ENCODE results near the gene BABAM2. TPM values are rescaled to one million over a fixed set of nuclear protein-coding genes. Genes with fewer than 3 reads are reported as not detected.

The BABAM2 gene
- total RNA-seq, 1 donor from 2014 or later = 37.1 TPM

DNA sequence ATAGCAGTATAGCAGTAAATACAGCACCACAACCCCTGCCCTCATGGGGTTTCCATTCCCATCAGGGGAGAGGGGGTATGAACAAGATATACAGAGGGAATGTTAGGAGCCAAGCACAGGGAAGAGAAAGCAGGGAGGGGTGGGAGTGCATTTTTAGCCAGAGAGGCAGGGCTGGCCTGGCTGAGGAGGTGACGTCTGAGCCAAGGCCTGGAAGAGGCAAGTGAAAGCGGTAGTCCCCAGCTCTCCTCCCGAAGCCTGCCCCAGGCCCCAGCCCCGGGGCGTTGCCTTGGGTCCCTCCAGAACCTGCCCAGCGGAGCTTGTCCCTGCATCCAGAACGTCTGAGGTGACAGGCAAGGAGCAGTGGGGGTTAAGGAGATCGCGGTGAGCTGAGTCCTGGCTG, 457.1 kb downstream of the BABAM2 start:
- Mint-ChIP-seq H3K9me3 (ENCODE audit: low read depth) (no peaks in the 10 kb centered on the region), H3K36me3 (ENCODE audit: insufficient read depth) (no peaks in the 10 kb centered on the region), H3K27ac (peak overlapping the region; percentile 55), H3K27me3 (peaks cover 2% of the 10 kb centered on the region), H3K4me3 (ENCODE audit: low read depth) (no peak overlapping the region), H3K4me1 (ENCODE audit: low read depth) (no peaks in the 10 kb centered on the region)
- TF ChIP-seq, protein P1, sequence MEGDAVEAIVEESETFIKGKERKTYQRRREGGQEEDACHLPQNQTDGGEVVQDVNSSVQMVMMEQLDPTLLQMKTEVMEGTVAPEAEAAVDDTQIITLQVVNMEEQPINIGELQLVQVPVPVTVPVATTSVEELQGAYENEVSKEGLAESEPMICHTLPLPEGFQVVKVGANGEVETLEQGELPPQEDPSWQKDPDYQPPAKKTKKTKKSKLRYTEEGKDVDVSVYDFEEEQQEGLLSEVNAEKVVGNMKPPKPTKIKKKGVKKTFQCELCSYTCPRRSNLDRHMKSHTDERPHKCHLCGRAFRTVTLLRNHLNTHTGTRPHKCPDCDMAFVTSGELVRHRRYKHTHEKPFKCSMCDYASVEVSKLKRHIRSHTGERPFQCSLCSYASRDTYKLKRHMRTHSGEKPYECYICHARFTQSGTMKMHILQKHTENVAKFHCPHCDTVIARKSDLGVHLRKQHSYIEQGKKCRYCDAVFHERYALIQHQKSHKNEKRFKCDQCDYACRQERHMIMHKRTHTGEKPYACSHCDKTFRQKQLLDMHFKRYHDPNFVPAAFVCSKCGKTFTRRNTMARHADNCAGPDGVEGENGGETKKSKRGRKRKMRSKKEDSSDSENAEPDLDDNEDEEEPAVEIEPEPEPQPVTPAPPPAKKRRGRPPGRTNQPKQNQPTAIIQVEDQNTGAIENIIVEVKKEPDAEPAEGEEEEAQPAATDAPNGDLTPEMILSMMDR (IDR thresholded peaks at IDR 0.05; ENCODE audit: unreplicated experiment) = no peak
- no peak for DNase-seq (ENCODE audit: low spot score, unreplicated experiment)

DNA sequence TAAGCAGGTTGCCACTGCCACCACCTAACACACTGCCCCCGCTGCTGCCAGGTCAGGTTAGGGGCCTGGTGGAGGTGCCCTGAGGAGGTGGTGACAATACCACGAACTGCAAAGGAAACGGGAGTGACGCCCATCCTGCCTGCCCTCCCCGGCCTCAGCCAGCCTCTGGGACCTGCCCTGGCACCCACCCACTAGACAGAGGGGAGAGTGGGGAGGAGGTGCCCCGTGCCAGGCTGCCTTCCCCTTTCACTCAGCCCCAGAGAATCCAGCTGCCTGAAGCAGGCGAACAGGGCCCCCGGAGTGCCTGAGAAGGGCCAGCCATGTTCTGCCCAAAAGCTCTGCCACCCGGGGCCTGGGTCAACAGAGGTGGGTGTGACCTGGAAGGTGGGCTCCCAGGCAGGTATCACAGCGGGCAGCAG, 457.6 kb downstream of the BABAM2 start:
- no peaks in the 10 kb centered on the region for H3K9me3 Mint-ChIP-seq (ENCODE audit: low read depth)
- H3K4me3 Mint-ChIP-seq (ENCODE audit: low read depth) = no peak overlapping the region
- TF ChIP-seq, protein P1 (IDR thresholded peaks at IDR 0.05; ENCODE audit: unreplicated experiment) = no peak
- H3K36me3 Mint-ChIP-seq (ENCODE audit: insufficient read depth) = no peaks in the 10 kb centered on the region
- DNase-seq (ENCODE audit: low spot score, unreplicated experiment) = no peak
- no peaks in the 10 kb centered on the region for H3K4me1 Mint-ChIP-seq (ENCODE audit: low read depth)
- H3K27me3 Mint-ChIP-seq = peaks cover 2% of the 10 kb centered on the region
- no peak overlapping the region for H3K27ac Mint-ChIP-seq

DNA sequence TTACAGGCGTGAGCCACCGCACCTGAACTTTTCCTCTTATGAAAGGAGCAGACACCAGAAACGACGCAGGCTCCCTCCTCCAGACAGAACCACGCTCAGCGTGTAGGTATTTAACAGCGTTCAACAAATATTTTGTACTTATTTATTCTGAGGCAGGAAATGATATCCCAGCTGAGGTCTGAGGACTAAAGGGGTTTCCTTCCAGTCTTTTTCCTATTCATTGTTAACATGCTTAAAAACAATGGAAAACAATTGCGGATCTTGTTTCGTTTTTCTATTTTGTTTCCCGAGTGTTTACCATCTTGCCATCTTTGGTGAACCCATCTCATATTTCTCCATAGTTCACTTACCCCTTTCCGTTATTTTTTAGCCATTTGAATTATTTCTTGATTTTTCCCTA, 458.4 kb downstream of the BABAM2 start:
- H3K27ac Mint-ChIP-seq = no peak overlapping the region
- no peaks in the 10 kb centered on the region for H3K4me1 Mint-ChIP-seq (ENCODE audit: low read depth)
- no peaks in the 10 kb centered on the region for H3K9me3 Mint-ChIP-seq (ENCODE audit: low read depth)
- no peak overlapping the region for H3K4me3 Mint-ChIP-seq (ENCODE audit: low read depth)
- no peaks in the 10 kb centered on the region for H3K36me3 Mint-ChIP-seq (ENCODE audit: insufficient read depth)
- peaks cover 2% of the 10 kb centered on the region for H3K27me3 Mint-ChIP-seq
- TF ChIP-seq, protein P1 (IDR thresholded peaks at IDR 0.05; ENCODE audit: unreplicated experiment) = no peak
- DNase-seq (ENCODE audit: low spot score, unreplicated experiment) = no peak

DNA sequence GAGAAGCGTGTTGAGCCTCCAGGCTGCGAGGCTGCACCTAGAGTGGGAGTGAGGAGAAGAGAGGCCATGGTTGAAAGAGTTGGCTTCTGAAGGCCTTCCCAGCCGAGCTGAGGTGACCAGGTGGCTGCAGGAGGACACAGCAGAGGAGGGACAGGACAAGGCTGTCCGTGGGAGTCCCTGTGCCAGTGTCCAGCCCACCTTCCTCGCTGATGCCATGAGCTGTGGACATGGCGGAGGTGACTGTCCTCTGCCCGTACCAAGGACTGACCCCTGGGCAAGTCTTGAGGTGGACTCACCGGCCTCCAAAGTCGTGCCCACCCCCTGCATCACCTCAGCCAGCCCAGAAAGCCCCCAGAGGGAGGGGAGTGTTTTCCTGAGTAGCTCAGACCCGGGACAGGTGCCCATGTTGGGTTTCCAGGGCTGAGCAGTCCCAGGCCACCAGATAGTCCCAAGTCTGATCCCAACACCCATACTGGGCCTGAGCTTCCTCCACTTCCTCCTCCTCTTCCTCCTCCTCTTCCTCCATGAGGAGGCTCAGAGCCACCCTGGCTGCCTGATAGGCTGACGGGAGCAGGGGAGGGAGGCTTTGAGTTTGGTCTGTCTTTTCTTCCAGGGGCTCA, 459.1 kb downstream of the BABAM2 start:
- no peak overlapping the region for H3K27ac Mint-ChIP-seq
- no peaks in the 10 kb centered on the region for H3K4me1 Mint-ChIP-seq (ENCODE audit: low read depth)
- H3K4me3 Mint-ChIP-seq (ENCODE audit: low read depth) = no peak overlapping the region
- H3K9me3 Mint-ChIP-seq (ENCODE audit: low read depth) = no peaks in the 10 kb centered on the region
- peaks cover 2% of the 10 kb centered on the region for H3K27me3 Mint-ChIP-seq
- H3K36me3 Mint-ChIP-seq (ENCODE audit: insufficient read depth) = no peaks in the 10 kb centered on the region
- no peak for DNase-seq (ENCODE audit: low spot score, unreplicated experiment)
- TF ChIP-seq, protein P1 (IDR thresholded peaks at IDR 0.05; ENCODE audit: unreplicated experiment) = no peak

DNA sequence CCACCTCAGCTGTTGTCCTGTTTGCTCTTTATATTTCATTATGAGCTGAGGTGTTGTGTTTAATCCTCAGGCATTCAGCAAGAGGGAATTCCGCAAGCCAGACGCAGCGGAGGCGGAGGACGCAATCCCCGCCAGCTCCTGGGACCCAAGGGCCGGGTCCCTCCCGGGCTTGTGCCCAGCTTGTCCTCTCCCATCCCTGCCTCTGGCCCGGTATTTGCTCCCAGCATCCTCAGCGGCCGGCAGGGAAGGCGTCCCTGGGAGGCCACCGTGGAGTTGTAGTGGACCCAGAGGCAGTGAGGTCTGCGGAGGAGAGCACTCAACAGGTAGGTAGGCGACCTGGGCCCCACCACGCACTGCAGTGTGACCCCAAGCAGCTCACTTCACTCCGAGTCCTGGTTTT, 459.7 kb downstream of the BABAM2 start:
- DNase-seq (ENCODE audit: low spot score, unreplicated experiment) = no peak
- Mint-ChIP-seq H3K9me3 (ENCODE audit: low read depth) (no peaks in the 10 kb centered on the region), H3K27ac (no peak overlapping the region), H3K4me3 (ENCODE audit: low read depth) (no peak overlapping the region), H3K27me3 (peaks cover 2% of the 10 kb centered on the region), H3K36me3 (ENCODE audit: insufficient read depth) (no peaks in the 10 kb centered on the region), H3K4me1 (ENCODE audit: low read depth) (no peaks in the 10 kb centered on the region)
- TF ChIP-seq, protein P1 (IDR thresholded peaks at IDR 0.05; ENCODE audit: unreplicated experiment) = no peak

All from progenitor cell of endocrine pancreas (in vitro differentiated cells).